ENCODE results near the gene POU2F1.

The POU2F1 gene

GRCh38 chr1:167456524-167456923 is 235.8 kb downstream of the POU2F1 start:
- DNase-seq (ENCODE audit: low spot score): no peak
- Histone ChIP-seq H3K27ac (peak overlapping the region in 1 of 2 donors; percentile 82), H3K4me3 (peak overlapping the region; percentile 76)
- TF ChIP-seq CTCF (IDR thresholded peaks at IDR 0.05): no peak

- TF ChIP-seq CTCF (IDR thresholded peaks at IDR 0.05): no peak
- no peak overlapping the region for H3K27ac ChIP-seq
- H3K4me3 ChIP-seq: no peak overlapping the region
- DNase-seq (ENCODE audit: low spot score): no peak
Measured at GRCh38 chr1:167456926-167457325, 236.2 kb downstream of the POU2F1 start.

GRCh38 chr1:167457936-167458584 is 237.4 kb downstream of the POU2F1 start:
- TF ChIP-seq CTCF (IDR thresholded peaks at IDR 0.05): no peak
- Histone ChIP-seq H3K4me3 (no peak overlapping the region), H3K27ac (no peak overlapping the region)
- DNase-seq (ENCODE audit: low spot score): no peak

- Histone ChIP-seq H3K27ac (no peak overlapping the region), H3K4me3 (no peak overlapping the region)
- DNase-seq (ENCODE audit: low spot score): no peak
- no peak for TF ChIP-seq CTCF (IDR thresholded peaks at IDR 0.05)
Measured at GRCh38 chr1:167460836-167461235, 240.2 kb downstream of the POU2F1 start.

- Histone ChIP-seq H3K27ac (no peak overlapping the region), H3K4me3 (no peak overlapping the region)
- no peak for DNase-seq (ENCODE audit: low spot score)
- no peak for TF ChIP-seq CTCF (IDR thresholded peaks at IDR 0.05)
Measured at GRCh38 chr1:167462341-167462740, 241.7 kb downstream of the POU2F1 start.

- no peak for DNase-seq (ENCODE audit: low spot score)
- no peak for TF ChIP-seq CTCF (IDR thresholded peaks at IDR 0.05)
- Histone ChIP-seq H3K27ac (no peak overlapping the region), H3K4me3 (no peak overlapping the region)
Measured at GRCh38 chr1:167463080-167463479, 242.4 kb downstream of the POU2F1 start.

GRCh38 chr1:167463875-167464575 is 243.3 kb downstream of the POU2F1 start:
- TF ChIP-seq CTCF (IDR thresholded peaks at IDR 0.05): no peak
- no peak for DNase-seq (ENCODE audit: low spot score)
- H3K4me3 ChIP-seq: no peak overlapping the region
- no peak overlapping the region for H3K27ac ChIP-seq
